HG03045 (cell line): ENCODE measurements around the gene C5orf24.

ENCODE experiments used
- ATAC-seq: cut with Tn5 transposase; IDR thresholded peaks from one replicate; pipeline ENCODE4 v1.9.1; 2021; ENCODE audit warnings: mild to moderate bottlenecking, moderate library complexity; ENCODE audit not compliant: unreplicated experiment

C5orf24 gene

GRCh38 chr5:134905246-134905996 is 59.7 kb downstream of the C5orf24 start:
- peak; percentile 23 for ATAC-seq

- ATAC-seq = no peak
Observed at GRCh38 chr5:134906811-134907210, 61.0 kb downstream of the C5orf24 start.
